Esophagus squamous epithelium (tissue), 5 donors: ENCODE measurements around the gene RAP1A. TPM values are rescaled to one million over a fixed set of nuclear protein-coding genes. Genes with fewer than 3 reads are reported as not detected.

ENCODE experiments used
- DNase-seq: peaks from one replicate; lab custom pipeline; 2025; lab: John Stamatoyannopoulos, UW
- H3K27ac ChIP-seq, 4 donors: fragments of 200-600 bp; sonication (generic); one replicate each; pipeline ENCODE4 v1.5.1; 2016 to 2019; ENCODE audit warnings: mild to moderate bottlenecking in 1 of 4
- H3K27me3 ChIP-seq, 4 donors: fragments of 200-600 bp; sonication (generic); 1 replicate in 3 of 4; 2 replicates in 1 of 4; pipeline versions ENCODE4 v1.5.1 to v1.6.0; 2017 to 2021; ENCODE audit warnings: antibody characterized with exemption in 1 of 4
- H3K36me3 ChIP-seq, 3 donors: fragments of 200-600 bp; sonication (generic); one replicate each; pipeline ENCODE4 v1.5.1; 2016 to 2019
- H3K4me1 ChIP-seq, 3 donors: fragments of 200-600 bp; sonication (generic); one replicate each; pipeline ENCODE4 v1.5.1; 2017 to 2019
- H3K4me3 ChIP-seq, 4 donors: fragments of 200-600 bp; sonication (generic); 1 replicate in 3 of 4; 2 replicates in 1 of 4; pipeline ENCODE4 v1.5.1; 2016 to 2019; ENCODE audit warnings: mild to moderate bottlenecking in 2 of 4, moderate library complexity in 1 of 4
- H3K9me3 ChIP-seq, 3 donors: fragments of 200-600 bp; sonication (generic); one replicate each; pipeline ENCODE4 v1.5.1; 2016 to 2019
- POLR2A ChIP-seq, 4 donors: fragments of 450-650 bp; IDR thresholded peaks; one replicate each; pipeline ENCODE4 v1.6.1; 2017; ENCODE audit warnings: antibody characterized with exemption in 4 of 4, mild to moderate bottlenecking in 4 of 4, moderate library complexity in 3 of 4
- WGBS, 2 donors: methylation state at CpG; one replicate each; pipeline ENCODE4 v1.1.5; 2018; 5-methylcytosine and 5-hydroxymethylcytosine counted together
- intact Hi-C: fragments of 100-400 bp; cut with DNase I; formaldehyde crosslinking; loops from one replicate; pipeline ENCODE4 v1.15.0; 2022
- total RNA-seq, 4 donors: library from RNA; depleted of rRNA; stranded (reverse); fragments of >200 nt; gene quantifications; one replicate each; pipeline ENCODE4 v1.1.0, GENCODE V29; 2016
- TF ChIP-seq, protein P1 (sequence below), 6 experiments: fragments of 450-650 bp in 4 of 6; fragments of 200-600 bp in 2 of 6; sonication (generic) in 2 of 6; IDR thresholded peaks; one replicate each; pipeline ENCODE4 v1.5.1; 2016 to 2019; ENCODE audit warnings: antibody characterized with exemption in 6 of 6, mild to moderate bottlenecking in 4 of 6, moderate library complexity in 4 of 6
- donor health status: DM: yes; HTN: yes; CAD: no.

RAP1A gene
- total RNA-seq, 4 donors from 2014 or later, result 24.3 to 111 (median 43.3) TPM

DNA sequence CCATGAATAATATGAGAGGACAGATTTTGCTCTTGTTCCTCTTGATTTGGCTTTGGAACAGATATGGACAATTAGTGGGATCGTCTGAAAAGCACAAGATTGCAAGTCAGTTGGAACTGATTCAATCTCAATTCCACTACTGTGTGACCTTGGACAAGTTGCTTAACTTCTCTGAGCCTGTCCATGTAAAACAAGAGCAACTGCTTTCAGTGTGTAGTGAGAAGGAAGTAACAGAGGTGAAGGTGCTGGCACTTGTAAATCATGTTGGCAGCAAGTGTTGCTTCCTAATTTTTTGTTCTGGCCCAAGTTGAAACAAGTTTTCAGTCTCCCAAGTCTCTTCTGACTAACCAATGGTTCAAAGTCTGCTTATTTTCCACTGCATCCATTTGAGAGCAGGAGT, 104.3 kb downstream of the RAP1A start:
- intact Hi-C loops, result no loop called here
- Histone ChIP-seq H3K9me3 (no peaks in the 10 kb centered on the region), H3K36me3 (peaks cover 0 to 16% (median 6%) of the 10 kb centered on the region in 3 donors), H3K27me3 (no peaks in the 10 kb centered on the region), H3K27ac (peak overlapping the region; percentile 3 to 56 (median 7)), H3K4me3 (no peak overlapping the region), H3K4me1 (peaks cover 18 to 72% (median 32%) of the 10 kb centered on the region in 3 donors)
- TF ChIP-seq, protein P1, sequence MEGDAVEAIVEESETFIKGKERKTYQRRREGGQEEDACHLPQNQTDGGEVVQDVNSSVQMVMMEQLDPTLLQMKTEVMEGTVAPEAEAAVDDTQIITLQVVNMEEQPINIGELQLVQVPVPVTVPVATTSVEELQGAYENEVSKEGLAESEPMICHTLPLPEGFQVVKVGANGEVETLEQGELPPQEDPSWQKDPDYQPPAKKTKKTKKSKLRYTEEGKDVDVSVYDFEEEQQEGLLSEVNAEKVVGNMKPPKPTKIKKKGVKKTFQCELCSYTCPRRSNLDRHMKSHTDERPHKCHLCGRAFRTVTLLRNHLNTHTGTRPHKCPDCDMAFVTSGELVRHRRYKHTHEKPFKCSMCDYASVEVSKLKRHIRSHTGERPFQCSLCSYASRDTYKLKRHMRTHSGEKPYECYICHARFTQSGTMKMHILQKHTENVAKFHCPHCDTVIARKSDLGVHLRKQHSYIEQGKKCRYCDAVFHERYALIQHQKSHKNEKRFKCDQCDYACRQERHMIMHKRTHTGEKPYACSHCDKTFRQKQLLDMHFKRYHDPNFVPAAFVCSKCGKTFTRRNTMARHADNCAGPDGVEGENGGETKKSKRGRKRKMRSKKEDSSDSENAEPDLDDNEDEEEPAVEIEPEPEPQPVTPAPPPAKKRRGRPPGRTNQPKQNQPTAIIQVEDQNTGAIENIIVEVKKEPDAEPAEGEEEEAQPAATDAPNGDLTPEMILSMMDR (IDR thresholded peaks at IDR 0.05), result no peak
- TF ChIP-seq POLR2A (IDR thresholded peaks at IDR 0.05), result no peak
- no peak for DNase-seq
- 20 to 35% methylated on average over 1 of the region's 1 CpG for whole genome bisulfite sequencing, 2 donors

DNA sequence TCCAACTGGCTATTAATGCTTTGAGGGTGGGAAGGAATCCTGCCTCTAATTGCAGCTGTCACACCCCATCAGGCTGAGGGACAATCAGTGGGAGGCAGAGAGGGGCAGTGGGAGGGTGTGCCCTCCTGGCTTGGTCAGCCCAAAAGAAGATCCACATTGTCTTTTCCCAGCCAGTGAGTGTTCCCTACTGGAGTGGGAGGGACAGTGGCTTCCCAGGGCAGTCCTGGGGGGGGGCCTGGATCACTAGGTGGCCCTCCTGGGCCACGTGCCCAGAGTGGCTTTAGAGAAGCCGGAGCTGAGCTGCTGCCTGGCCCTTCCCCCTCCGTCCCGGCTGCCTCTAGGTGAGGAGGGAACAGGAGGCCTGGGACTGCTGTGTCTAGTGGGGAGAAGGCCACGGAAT, 105.6 kb downstream of the RAP1A start:
- Histone ChIP-seq H3K4me1 (peaks cover 15 to 74% (median 27%) of the 10 kb centered on the region in 3 donors), H3K36me3 (peaks cover 0 to 16% (median 6%) of the 10 kb centered on the region in 3 donors), H3K9me3 (no peaks in the 10 kb centered on the region), H3K27me3 (no peaks in the 10 kb centered on the region), H3K27ac (peak overlapping the region in 2 of 4 donors; percentile 21 to 56), H3K4me3 (no peak overlapping the region)
- 67% methylated on average over 1 of the region's 5 CpGs; no CpG with 5 or more reads in 1 of the 2 donors for WGBS, 2 donors
- no peak for DNase-seq
- intact Hi-C loops, result no loop called here
- TF ChIP-seq, protein P1 (IDR thresholded peaks at IDR 0.05), result no peak
- no peak for TF ChIP-seq POLR2A (IDR thresholded peaks at IDR 0.05)

DNA sequence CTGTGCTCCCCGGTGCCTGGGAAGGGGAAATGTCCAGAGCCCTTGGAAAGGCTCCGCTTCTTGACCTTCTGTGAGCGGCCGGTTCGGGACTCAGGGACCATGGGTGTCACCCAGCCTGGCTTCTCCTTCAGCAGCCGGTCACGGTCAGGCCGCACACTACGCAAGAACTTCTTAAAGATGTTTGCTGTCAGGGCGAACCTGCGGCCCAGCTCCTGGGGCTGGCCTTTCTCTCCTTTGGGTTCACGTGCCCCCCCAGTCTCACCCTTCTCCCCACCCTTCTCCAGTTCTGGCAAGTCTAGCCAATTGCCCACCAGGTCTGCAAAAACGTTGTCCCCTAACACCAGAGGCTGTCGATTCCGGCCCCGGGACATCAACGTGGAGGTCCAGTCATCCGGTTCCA, 107.5 kb downstream of the RAP1A start:
- TF ChIP-seq POLR2A (IDR thresholded peaks at IDR 0.05), result no peak
- TF ChIP-seq, protein P1 (IDR thresholded peaks at IDR 0.05), result no peak
- WGBS, 2 donors, result 81% methylated on average over 6 of the region's 18 CpGs; no CpG with 5 or more reads in 1 of the 2 donors
- no peak for DNase-seq
- Histone ChIP-seq H3K36me3 (peaks cover 0 to 16% (median 6%) of the 10 kb centered on the region in 3 donors), H3K4me3 (no peak overlapping the region), H3K9me3 (no peaks in the 10 kb centered on the region), H3K4me1 (peaks cover 3 to 71% (median 8%) of the 10 kb centered on the region in 3 donors), H3K27me3 (no peaks in the 10 kb centered on the region), H3K27ac (no peak overlapping the region)
- intact Hi-C loops, result no loop called here

DNA sequence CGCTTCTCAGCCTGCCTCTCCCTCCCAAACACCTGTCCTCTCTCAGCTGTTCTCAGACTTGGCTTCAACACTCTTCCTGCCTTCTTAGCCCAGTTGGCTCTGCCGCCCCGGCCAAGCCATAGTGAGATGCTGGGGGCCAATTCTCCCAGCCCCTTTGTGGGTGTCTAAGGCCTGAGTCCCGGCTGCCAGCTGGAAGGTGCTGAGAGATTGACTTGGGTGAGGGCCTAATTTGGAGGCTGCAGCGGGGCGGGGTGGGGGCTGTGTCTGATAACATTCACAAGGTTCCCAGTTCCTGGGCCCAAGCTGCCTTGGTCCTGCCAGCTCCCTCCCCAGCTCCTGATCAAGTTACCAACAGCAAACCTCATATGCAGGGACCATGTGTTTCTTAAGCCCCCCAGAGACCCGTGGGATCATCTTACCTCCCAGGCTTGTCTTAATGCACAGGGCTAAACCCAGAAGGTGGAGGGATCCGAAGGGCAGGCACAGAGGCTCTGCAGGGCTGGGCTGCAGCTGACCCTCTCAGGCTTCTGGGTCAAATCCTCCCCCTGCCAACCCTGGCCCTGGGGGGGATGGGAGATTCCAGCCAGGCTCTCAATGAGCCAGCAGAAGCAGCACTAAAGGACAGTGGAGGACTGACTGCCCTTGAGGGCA, 109.8 kb downstream of the RAP1A start:
- Histone ChIP-seq H3K4me1 (peaks cover 9 to 71% (median 23%) of the 10 kb centered on the region in 3 donors), H3K27ac (peak overlapping the region in 3 of 4 donors; percentile 10 to 33 (median 23)), H3K36me3 (peaks cover 0 to 16% (median 6%) of the 10 kb centered on the region in 3 donors), H3K27me3 (no peaks in the 10 kb centered on the region), H3K4me3 (no peak overlapping the region), H3K9me3 (no peaks in the 10 kb centered on the region)
- intact Hi-C loops, result no loop called here
- WGBS, 2 donors, result 49 to 62% methylated on average over 4 to 5 of the region's 8 CpGs
- no peak for DNase-seq
- TF ChIP-seq, protein P1 (IDR thresholded peaks at IDR 0.05), result no peak
- TF ChIP-seq POLR2A (IDR thresholded peaks at IDR 0.05), result no peak

DNA sequence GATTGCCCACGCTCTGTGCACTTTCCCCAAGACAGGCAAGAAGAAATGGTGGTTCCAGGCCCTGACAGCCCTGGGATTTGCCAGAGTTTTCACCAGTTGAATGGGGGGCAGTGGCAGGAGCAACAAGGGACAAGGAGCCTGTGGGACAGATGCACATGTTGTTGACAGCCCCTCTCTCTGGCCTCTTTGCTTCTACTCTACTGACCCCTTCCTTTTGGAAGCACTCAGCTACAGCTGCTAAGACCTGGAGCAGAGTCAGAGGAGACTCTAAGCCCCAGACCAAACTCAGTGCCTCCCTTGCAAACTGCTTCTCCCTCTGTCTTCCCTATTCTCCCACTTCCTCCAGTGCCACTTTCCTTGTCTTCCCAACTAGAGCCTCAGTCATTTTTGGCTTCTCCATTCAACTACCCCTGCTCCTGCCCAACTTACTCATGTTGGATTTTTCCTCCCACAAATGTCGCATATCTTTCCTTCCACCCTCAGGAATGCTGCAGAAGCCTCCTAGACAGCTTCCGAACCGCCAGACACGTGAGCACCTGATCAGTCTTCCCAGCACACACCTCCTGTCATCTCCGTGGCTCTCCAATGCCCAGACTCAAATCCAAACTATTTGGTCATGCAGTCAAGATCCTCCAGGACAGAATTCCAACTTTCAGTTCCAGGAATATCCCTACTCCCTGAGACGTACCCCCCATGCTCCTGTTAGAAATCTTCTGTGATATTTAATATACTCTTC, 110.5 kb downstream of the RAP1A start:
- intact Hi-C loops, result no loop called here
- no peaks in the 10 kb centered on the region for H3K9me3 ChIP-seq
- H3K4me3 ChIP-seq, result no peak overlapping the region
- H3K36me3 ChIP-seq, result peaks cover 0 to 16% (median 6%) of the 10 kb centered on the region in 3 donors
- peaks cover 13 to 70% (median 26%) of the 10 kb centered on the region in 3 donors for H3K4me1 ChIP-seq
- DNase-seq, result no peak
- peak overlapping the region in 3 of 4 donors; percentile 9 to 33 (median 23) for H3K27ac ChIP-seq
- H3K27me3 ChIP-seq, result no peaks in the 10 kb centered on the region
- TF ChIP-seq, protein P1 (IDR thresholded peaks at IDR 0.05), result no peak
- TF ChIP-seq POLR2A (IDR thresholded peaks at IDR 0.05), result no peak
- WGBS, 2 donors, result 74 to 85% methylated on average over 6 of the region's 7 CpGs
